ENCODE data around the gene NXNL1. TPM values are rescaled to one million over a fixed set of nuclear protein-coding genes. Genes with fewer than 3 reads are reported as not detected.

The NXNL1 gene
- total and polyA plus RNA-seq, 4 donors: not detected

GRCh38 chr19:17490411-17490810, 29.7 kb upstream of the NXNL1 start:
- no peak overlapping the region for H3K27ac ChIP-seq (ENCODE audit: low read depth in 1 of 2, low read length in 2 of 2)
- DNase-seq (ENCODE audit: low spot score): no peak

DNA sequence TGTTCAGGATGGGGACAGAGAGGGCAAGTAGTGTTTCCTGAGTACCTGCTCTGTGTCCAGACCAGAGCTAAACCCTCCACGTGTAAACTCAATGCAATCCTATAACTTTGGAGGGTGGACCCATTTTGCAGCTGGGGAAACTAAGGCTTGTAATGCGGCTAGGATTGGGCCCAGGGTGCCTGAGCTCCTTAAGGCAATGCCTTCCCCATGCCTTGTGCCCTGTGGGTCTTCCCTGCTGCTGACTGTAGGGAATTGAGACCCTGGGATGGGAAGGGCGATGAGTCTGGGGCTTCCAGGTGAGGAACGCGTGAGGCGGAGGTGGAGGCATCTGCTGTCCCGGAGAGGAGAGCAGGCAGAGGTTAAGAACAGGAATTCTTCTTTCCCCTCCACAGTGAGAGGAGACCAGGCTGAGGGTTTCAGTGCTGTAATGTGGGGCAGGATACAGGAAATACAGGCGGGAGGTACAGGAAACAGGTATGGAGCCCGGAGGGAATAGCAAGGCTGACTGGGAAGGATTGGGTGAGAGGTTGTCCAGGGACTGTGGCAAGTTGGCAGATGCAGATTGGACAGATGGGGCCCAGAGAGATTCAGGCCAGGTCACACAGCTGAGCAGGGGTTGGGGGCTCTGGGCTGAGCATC, 28.8 kb upstream of the NXNL1 start:
- TF ChIP-seq JUND (IDR thresholded peaks at IDR 0.05) (no peak), RXRA (IDR thresholded peaks at IDR 0.05) (no peak), ZBTB33 (IDR thresholded peaks at IDR 0.05) (no peak), HNF4G (IDR thresholded peaks at IDR 0.05) (no peak), RAD21 (IDR thresholded peaks at IDR 0.05) (no peak), GABPA (IDR thresholded peaks at IDR 0.05 in 1 of 2, conservative IDR thresholded peaks at IDR 0.05 in 1 of 2) (no peak), SP1 (IDR thresholded peaks at IDR 0.05) (no peak), NR2F2 (IDR thresholded peaks at IDR 0.05) (no peak), TAF1 (conservative IDR thresholded peaks at IDR 0.05) (no peak), CTCF (IDR thresholded peaks at IDR 0.05; ENCODE audit: low read depth, low read length, missing input control) (no peak), HNF4A (conservative IDR thresholded peaks at IDR 0.05) (no peak), EGR1 (IDR thresholded peaks at IDR 0.05; ENCODE audit: low read depth in 2 of 2) (no peak)
- TF ChIP-seq, protein P1, sequence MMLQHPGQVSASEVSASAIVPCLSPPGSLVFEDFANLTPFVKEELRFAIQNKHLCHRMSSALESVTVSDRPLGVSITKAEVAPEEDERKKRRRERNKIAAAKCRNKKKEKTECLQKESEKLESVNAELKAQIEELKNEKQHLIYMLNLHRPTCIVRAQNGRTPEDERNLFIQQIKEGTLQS (IDR thresholded peaks at IDR 0.05): no peak

More at GRCh38 chr19:17490411-17490810, 29.7 kb upstream of the NXNL1 start:
- TF ChIP-seq HNF4G (IDR thresholded peaks at IDR 0.05) (no peak), CTCF (IDR thresholded peaks at IDR 0.05; ENCODE audit: low read depth, low read length, missing input control) (no peak), FOXA2 (IDR thresholded peaks at IDR 0.05) (no peak)
- Histone ChIP-seq H3K9me3 (ENCODE audit: control insufficient read depth in 4 of 4, low read length in 3 of 4) (no peaks in the 10 kb centered on the region), H3K4me3 (ENCODE audit: low read depth in 1 of 3, low read length in 3 of 3) (no peak overlapping the region), H3K9ac (ENCODE audit: low read depth in 1 of 2, low read length in 2 of 2) (no peak overlapping the region), H3K27me3 (ENCODE audit: control insufficient read depth in 4 of 4, insufficient read depth in 4 of 4, low read length in 3 of 4) (no peaks in the 10 kb centered on the region), H3K36me3 (ENCODE audit: control insufficient read depth in 4 of 4, insufficient read depth in 3 of 4, low read depth in 1 of 4, low read length in 3 of 4) (no peaks in the 10 kb centered on the region), H3K4me1 (ENCODE audit: control insufficient read depth in 4 of 4, insufficient read depth in 4 of 4, low read length in 3 of 4) (peaks cover 0 to 5% (median 2%) of the 10 kb centered on the region in 4 donors)
- WGBS: 77% methylated on average over 4 of the region's 4 CpGs

More for the DNA sequence above, 28.8 kb upstream of the NXNL1 start:
- Histone ChIP-seq H3K27ac (ENCODE audit: low read depth in 1 of 2, low read length in 2 of 2) (peak overlapping the region in 1 of 2 donors; percentile 35), H3K36me3 (ENCODE audit: control insufficient read depth in 4 of 4, insufficient read depth in 3 of 4, low read depth in 1 of 4, low read length in 3 of 4) (no peaks in the 10 kb centered on the region), H3K9ac (ENCODE audit: low read depth in 1 of 2, low read length in 2 of 2) (no peak overlapping the region), H3K4me1 (ENCODE audit: control insufficient read depth in 4 of 4, insufficient read depth in 4 of 4, low read length in 3 of 4) (peaks cover 0 to 5% (median 2%) of the 10 kb centered on the region in 4 donors), H3K4me3 (ENCODE audit: low read depth in 1 of 3, low read length in 3 of 3) (no peak overlapping the region), H3K9me3 (ENCODE audit: control insufficient read depth in 4 of 4, low read length in 3 of 4) (no peaks in the 10 kb centered on the region), H3K27me3 (ENCODE audit: control insufficient read depth in 4 of 4, insufficient read depth in 4 of 4, low read length in 3 of 4) (no peaks in the 10 kb centered on the region)
- 79% methylated on average over 9 of the region's 9 CpGs for WGBS
- DNase-seq (ENCODE audit: low spot score): no peak
